T-cell (primary cell): ENCODE measurements around the gene TBX21. TPM values are rescaled to one million over a fixed set of nuclear protein-coding genes. Genes with fewer than 3 reads are reported as not detected.

Source experiments
- ATAC-seq, 4 experiments: fragments of 200-7000 bp in 3 of 4; fragments of 150-1000 bp in 1 of 4; cut with Tn5 transposase; replicated peaks in 1 of 4; 1 replicate in 3 of 4; 2 replicates in 1 of 4; pipeline ENCODE4 v1.10.0; 2021; ENCODE audit warnings: moderate library complexity in 3 of 4, mild to moderate bottlenecking in 2 of 4, moderate number of reproducible peaks in 1 of 4
- CTCF ChIA-PET, 2 donors: fragments of 300-600 bp; sonication (Branson Sonifier 250); formaldehyde crosslinking; loops; one replicate each; lab custom pipeline; 2022; ENCODE audit warnings: antibody characterized with exemption in 2 of 2; lab: Charles Lee
- POLR2A ChIA-PET, 2 donors: fragments of 300-600 bp; sonication (Branson Sonifier 250); formaldehyde crosslinking; loops; one replicate each; lab custom pipeline; 2022; ENCODE audit warnings: antibody characterized with exemption in 2 of 2; lab: Charles Lee
- DNase-seq, 35 experiments: peaks; one replicate each; pipeline versions ENCODE4 v3.0.0 to v3.0.0-alpha.2; 2013 to 2023
- H3K27ac ChIP-seq: one replicate; pipeline ENCODE4 v1.5.1; 2013; ENCODE audit warnings: low read length
- H3K27me3 ChIP-seq, 2 experiments: replicated peaks in 1 of 2; 1 replicate in 1 of 2; 2 replicates in 1 of 2; pipeline versions ENCODE4 v1.6.1 to v1.7.0; 2013; ENCODE audit warnings: low read length in 1 of 2, mixed read lengths in 1 of 2; ENCODE audit not compliant: control insufficient read depth in 2 of 2, insufficient read depth in 2 of 2; ENCODE audit errors: extremely low read depth in 1 of 2
- H3K36me3 ChIP-seq, 2 donors: 1 replicate in 1 of 2; 2 replicates in 1 of 2; pipeline versions ENCODE4 v1.6.1 to v1.7.0; 2013; ENCODE audit warnings: low read length in 1 of 2; ENCODE audit not compliant: control insufficient read depth in 2 of 2, insufficient read depth in 1 of 2; ENCODE audit errors: extremely low read depth in 1 of 2
- H3K4me1 ChIP-seq, 2 experiments: 1 replicate in 1 of 2; 2 replicates in 1 of 2; pipeline versions ENCODE4 v1.6.1 to v1.7.0; 2013; ENCODE audit warnings: low read length in 2 of 2, mixed read lengths in 1 of 2; ENCODE audit not compliant: insufficient read depth in 2 of 2, control insufficient read depth in 1 of 2; ENCODE audit errors: extremely low read depth in 1 of 2
- H3K4me3 ChIP-seq, 2 donors: 1 replicate in 1 of 2; 2 replicates in 1 of 2; pipeline versions ENCODE4 v1.5.1 to v1.7.0; 2013; ENCODE audit warnings: mild to moderate bottlenecking in 2 of 2, low read length in 1 of 2, moderate library complexity in 1 of 2; ENCODE audit not compliant: control insufficient read depth in 1 of 2; ENCODE audit errors: extremely low read depth in 1 of 2
- H3K9me3 ChIP-seq: 2 replicates; pipeline ENCODE4 v1.7.0; 2013
- H3K27ac Mint-ChIP-seq, 2 donors: one replicate each; pipeline ENCODE4 v1.8.0; 2020 to 2021; ENCODE audit warnings: mild to moderate bottlenecking in 2 of 2, mixed read lengths in 2 of 2
- H3K27me3 Mint-ChIP-seq, 2 donors: one replicate each; pipeline ENCODE4 v1.8.0; 2021 to 2022; ENCODE audit warnings: mixed read lengths in 2 of 2
- H3K36me3 Mint-ChIP-seq: one replicate; pipeline ENCODE4 v1.8.0; 2021; ENCODE audit warnings: mixed read lengths
- H3K4me1 Mint-ChIP-seq, 3 donors: one replicate each; pipeline ENCODE4 v1.8.0; 2020 to 2022; ENCODE audit warnings: mixed read lengths in 3 of 3, mild to moderate bottlenecking in 1 of 3
- H3K4me3 Mint-ChIP-seq, 3 donors: one replicate each; pipeline ENCODE4 v1.8.0; 2020 to 2022; ENCODE audit warnings: mild to moderate bottlenecking in 3 of 3, mixed read lengths in 3 of 3, moderate library complexity in 3 of 3
- H3K9me3 Mint-ChIP-seq, 3 donors: one replicate each; pipeline ENCODE4 v1.8.0; 2020 to 2022; ENCODE audit warnings: mixed read lengths in 3 of 3
- WGBS: methylation state at CpG from one replicate; pipeline ENCODE4 v1.1.5; 2013; ENCODE audit warnings: missing lambda C conversion rate; ENCODE audit not compliant: insufficient coverage; 5-methylcytosine and 5-hydroxymethylcytosine counted together
- total RNA-seq, 35 experiments: library from RNA in 6 of 35; stranded (reverse) in 6 of 35; fragments of 120-200 nt in 1 of 35; gene quantifications; one replicate each; pipeline versions ENCODE4 v1.2.1 to v1.2.4 and lab custom pipeline; 2013 to 2026

TBX21 gene
- total RNA-seq, 5 donors from 2014 or later (not counting 1 experiment from before 2014, with no cell fraction given) = 7.9 to 37.3 (median 20.8) TPM

DNA sequence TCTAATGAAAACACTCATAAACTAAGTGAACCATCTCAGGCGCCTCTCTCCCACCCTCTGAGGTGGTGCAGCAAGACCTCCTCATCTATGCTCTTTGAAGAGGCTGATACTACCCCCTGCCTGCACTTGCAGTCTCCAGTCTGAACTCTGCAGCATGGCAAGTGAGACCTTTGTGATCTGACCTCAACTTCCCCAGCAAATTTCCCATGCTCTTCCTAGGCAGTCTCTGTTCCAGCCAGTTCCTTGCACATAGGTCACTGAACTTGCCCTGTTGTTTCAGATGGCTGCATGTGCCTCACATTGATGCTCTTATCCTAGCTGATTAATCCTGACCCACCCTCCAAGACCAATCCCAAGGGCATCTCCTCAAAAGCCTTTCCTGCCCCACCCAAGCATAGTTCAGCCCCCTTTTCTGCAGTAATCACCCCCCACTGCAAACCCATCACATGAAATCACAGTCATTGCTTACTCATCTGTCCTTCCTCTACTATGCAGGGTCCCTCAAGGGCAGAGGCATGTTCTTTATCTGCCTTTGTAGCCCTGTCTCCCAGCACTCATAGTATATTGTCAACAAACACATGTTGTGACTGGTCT is 42.0 kb downstream of the TBX21 start:
- POLR2A ChIA-PET = no interaction called here
- no peak overlapping the region for H3K4me3 Mint-ChIP-seq
- no peaks in the 10 kb centered on the region for H3K36me3 Mint-ChIP-seq
- Histone ChIP-seq H3K36me3 (no peaks in the 10 kb centered on the region), H3K9me3 (no peaks in the 10 kb centered on the region), H3K4me1 (no peaks in the 10 kb centered on the region), H3K4me3 (no peak overlapping the region), H3K27ac (no peak overlapping the region), H3K27me3 (peaks cover 0 to 58% of the 10 kb centered on the region in 2 experiments)
- H3K27me3 Mint-ChIP-seq = peaks cover 33 to 41% of the 10 kb centered on the region in 2 donors
- DNase-seq = no peak
- no peaks in the 10 kb centered on the region for H3K4me1 Mint-ChIP-seq
- H3K27ac Mint-ChIP-seq = no peak overlapping the region
- CTCF ChIA-PET = no interaction called here
- WGBS = 78% methylated on average over 1 of the region's 1 CpG
- peaks cover 0 to 4% (median 3%) of the 10 kb centered on the region in 3 donors for H3K9me3 Mint-ChIP-seq
- no peak for ATAC-seq

DNA sequence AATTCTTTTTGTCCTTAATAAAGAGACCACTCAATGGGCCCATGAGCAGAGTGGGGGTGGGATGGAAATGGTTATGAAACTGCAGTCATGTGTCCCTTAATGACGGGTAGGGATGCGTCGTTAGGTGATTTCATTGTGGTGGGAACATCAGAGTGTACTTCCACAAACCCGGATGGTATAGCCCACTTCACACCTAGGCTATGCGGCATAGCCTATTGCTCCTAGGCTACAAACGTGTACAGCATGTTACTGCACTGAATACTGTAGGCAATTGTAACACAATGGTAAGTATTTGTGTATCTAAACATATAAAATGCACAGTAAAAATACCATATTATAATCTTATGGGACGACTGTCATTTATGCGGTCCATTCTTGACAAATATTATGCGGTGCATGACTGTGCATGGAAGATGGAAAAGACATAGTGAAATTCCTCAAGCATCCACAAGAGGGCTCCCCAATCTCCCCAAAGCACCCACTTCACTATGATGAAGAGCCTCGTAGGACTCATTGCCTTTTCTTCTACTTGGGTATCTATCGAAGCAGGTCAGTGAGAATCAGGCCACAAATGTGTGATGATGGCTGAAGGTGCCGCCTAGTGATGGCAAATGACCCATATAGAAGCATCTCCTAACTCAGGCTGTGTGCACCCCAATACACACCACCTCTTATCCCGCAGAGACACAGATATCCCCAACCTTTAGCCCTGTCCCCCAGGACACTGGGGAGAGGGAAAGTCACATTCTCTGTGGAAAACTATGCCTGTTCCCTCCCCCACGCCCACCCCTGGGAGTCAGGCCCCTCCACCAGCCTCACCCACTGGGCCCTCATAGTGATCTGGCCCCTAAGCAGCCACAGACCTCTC is 43.5 kb downstream of the TBX21 start:
- ATAC-seq = peak; percentile 71 to 80 (median 75)
- WGBS = 0% methylated on average over 1 of the region's 14 CpGs
- H3K27me3 ChIP-seq = peaks cover 0 to 69% of the 10 kb centered on the region in 2 experiments
- Mint-ChIP-seq H3K27me3 (peaks cover 33 to 47% of the 10 kb centered on the region in 2 donors), H3K4me3 (no peak overlapping the region), H3K9me3 (no peaks in the 10 kb centered on the region), H3K36me3 (no peaks in the 10 kb centered on the region), H3K27ac (peak overlapping the region in 1 of 2 donors; percentile 41), H3K4me1 (no peaks in the 10 kb centered on the region)
- POLR2A ChIA-PET = no interaction called here
- H3K36me3 ChIP-seq = no peaks in the 10 kb centered on the region
- no peaks in the 10 kb centered on the region for H3K9me3 ChIP-seq
- DNase-seq = peak in 21 of 35 experiments; percentile 4 to 72 (median 22)
- H3K4me1 ChIP-seq = no peaks in the 10 kb centered on the region
- no peak overlapping the region for H3K27ac ChIP-seq
- CTCF ChIA-PET = interaction anchor here in 1 of 2 donors (0.6 kb wide), 1 partner anchor 114 kb away, joined by 3 read pairs; no protein-coding TSS in a partner anchor
- no peak overlapping the region for H3K4me3 ChIP-seq

DNA sequence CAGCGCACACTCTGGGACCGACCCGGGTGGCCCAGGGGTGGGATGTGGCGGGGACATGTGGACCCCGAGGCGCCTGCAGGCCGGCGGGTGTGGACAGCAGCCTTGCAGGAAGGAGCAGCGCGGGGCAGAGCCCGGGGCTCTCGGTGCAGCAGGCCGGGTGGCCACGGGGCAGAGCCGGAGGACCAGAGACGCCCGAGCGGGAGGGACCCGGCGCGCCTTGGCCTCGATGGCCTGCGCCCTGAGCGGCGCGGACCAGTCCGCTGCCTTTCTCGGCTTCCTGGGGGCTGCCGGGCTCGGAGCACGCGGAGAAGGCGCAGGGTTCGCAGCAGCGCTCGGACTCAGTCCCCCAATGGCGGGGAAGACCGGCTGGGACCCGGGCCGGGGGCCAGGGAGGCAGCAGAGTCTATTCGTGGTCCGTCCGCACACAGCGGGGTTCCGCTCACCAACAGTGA is 45.2 kb downstream of the TBX21 start:
- WGBS = 33% methylated on average over 44 of the region's 45 CpGs
- no peaks in the 10 kb centered on the region for H3K9me3 ChIP-seq
- Mint-ChIP-seq H3K27ac (no peak overlapping the region), H3K9me3 (no peaks in the 10 kb centered on the region), H3K27me3 (peaks cover 36 to 48% of the 10 kb centered on the region in 2 donors), H3K36me3 (no peaks in the 10 kb centered on the region), H3K4me1 (no peaks in the 10 kb centered on the region), H3K4me3 (no peak overlapping the region)
- DNase-seq (no peak), ATAC-seq (no peak)
- ChIA-PET CTCF (interaction anchor here in 1 of 2 donors (1.1 kb wide), 1 partner anchor 23 kb away, joined by 3 read pairs; no protein-coding TSS in a partner anchor), POLR2A (no interaction called here)
- H3K4me3 ChIP-seq = no peak overlapping the region
- H3K4me1 ChIP-seq = no peaks in the 10 kb centered on the region
- H3K27me3 ChIP-seq = peaks cover 0 to 60% of the 10 kb centered on the region in 2 experiments
- no peaks in the 10 kb centered on the region for H3K36me3 ChIP-seq
- H3K27ac ChIP-seq = no peak overlapping the region

DNA sequence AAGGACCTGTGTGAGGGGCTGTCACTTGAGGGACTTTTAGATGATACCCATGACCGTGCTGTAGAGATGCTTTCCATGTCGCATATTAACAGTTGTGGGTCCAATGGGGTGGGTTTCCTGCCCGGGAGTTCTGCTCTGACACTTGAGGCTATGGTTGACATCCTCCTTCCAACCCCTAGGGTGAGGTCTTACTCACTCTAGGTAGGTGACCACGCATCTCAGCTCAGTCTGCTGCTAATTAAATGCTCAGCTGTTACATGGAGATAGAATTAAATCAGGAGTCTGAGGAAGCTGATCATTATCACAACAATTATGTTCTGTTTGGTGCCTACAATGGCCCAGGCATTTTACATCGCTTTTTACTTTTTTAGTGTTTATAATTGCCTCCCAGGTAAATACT is 48.4 kb downstream of the TBX21 start:
- H3K9me3 Mint-ChIP-seq = no peaks in the 10 kb centered on the region

DNA sequence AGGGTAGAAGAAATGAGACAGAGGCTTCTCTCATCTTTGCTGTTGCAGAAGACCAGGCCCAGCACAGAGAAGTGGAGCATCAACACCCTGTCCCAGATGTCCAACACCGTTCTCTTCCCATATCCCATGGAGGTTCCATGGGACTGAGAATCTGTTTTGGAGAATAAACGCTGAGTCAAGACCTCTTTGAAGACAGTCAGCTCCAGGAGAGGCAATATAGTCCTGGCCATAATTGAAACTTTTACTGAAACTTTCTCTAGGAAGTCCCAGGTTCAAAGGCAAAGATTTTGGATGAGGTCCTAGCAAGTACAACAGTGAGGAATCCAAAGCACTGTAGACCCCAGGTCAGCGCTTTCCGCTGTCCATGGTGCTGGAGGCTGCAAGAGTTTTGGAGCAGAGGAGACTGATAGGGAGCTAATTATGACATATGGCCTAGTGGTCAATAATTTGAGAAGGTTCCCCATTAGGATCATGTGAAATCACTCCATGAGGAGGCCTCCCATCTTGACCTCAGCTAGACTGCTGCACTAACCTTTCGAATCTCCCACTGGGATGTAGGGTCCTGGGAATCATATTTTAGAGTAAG is 52.6 kb downstream of the TBX21 start:
- H3K36me3 ChIP-seq = no peaks in the 10 kb centered on the region
- CTCF ChIA-PET = interaction anchor here (0.6 to 0.7 kb wide), 2 partner anchors 42 to 220 kb away, joined by 3 to 4 read pairs; no protein-coding TSS in a partner anchor
- H3K27me3 Mint-ChIP-seq = peaks cover 34 to 51% of the 10 kb centered on the region in 2 donors
- peaks cover 3 to 40% of the 10 kb centered on the region in 2 experiments for H3K27me3 ChIP-seq
- H3K9me3 Mint-ChIP-seq = no peaks in the 10 kb centered on the region
- H3K4me1 Mint-ChIP-seq = peaks cover 10 to 15% (median 13%) of the 10 kb centered on the region in 3 donors
- H3K4me3 Mint-ChIP-seq = no peak overlapping the region
- H3K27ac ChIP-seq = no peak overlapping the region
- no peaks in the 10 kb centered on the region for H3K9me3 ChIP-seq
- DNase-seq (peak in 2 of 35 experiments; percentile 25 to 34), ATAC-seq (no peak)
- 39% methylated on average over 3 of the region's 5 CpGs for WGBS
- H3K27ac Mint-ChIP-seq = no peak overlapping the region
- no peak overlapping the region for H3K4me3 ChIP-seq
- H3K36me3 Mint-ChIP-seq = no peaks in the 10 kb centered on the region
- POLR2A ChIA-PET = no interaction called here
- H3K4me1 ChIP-seq = peaks cover 0 to 11% of the 10 kb centered on the region in 2 experiments

More for the DNA sequence above, 48.4 kb downstream of the TBX21 start:
- 80% methylated on average over 2 of the region's 5 CpGs for WGBS
- ATAC-seq (no peak), DNase-seq (no peak)
- H3K9me3 ChIP-seq = no peaks in the 10 kb centered on the region
- no peak overlapping the region for H3K4me3 ChIP-seq
- POLR2A ChIA-PET = no interaction called here
- Mint-ChIP-seq H3K27me3 (peaks cover 37 to 40% of the 10 kb centered on the region in 2 donors), H3K27ac (no peak overlapping the region), H3K36me3 (no peaks in the 10 kb centered on the region), H3K4me1 (no peaks in the 10 kb centered on the region), H3K4me3 (no peak overlapping the region)
- H3K4me1 ChIP-seq = no peaks in the 10 kb centered on the region
- peaks cover 0 to 43% of the 10 kb centered on the region in 2 experiments for H3K27me3 ChIP-seq
- H3K36me3 ChIP-seq = no peaks in the 10 kb centered on the region
- CTCF ChIA-PET = no interaction called here
- no peak overlapping the region for H3K27ac ChIP-seq
